ENCODE measurements around the gene ALG13.
"Not testable (repeated sequence)": the region's sequence is repeated elsewhere in the genome, so short reads cannot be mapped to it uniquely, and the experiment has no call there.

ALG13 gene

GRCh38 chrX:111680988-111681779 lies at the start of gene ALG13:
TSS of gene ALG13 (plus strand) at chrX:111681170. CDS start at chrX:111681219, 49 bp downstream.
- TF ChIP-seq CTCF (conservative IDR thresholded peaks at IDR 0.05) = peak; percentile 64

GRCh38 chrX:111634823-111635729 lies 45.9 kb upstream of the ALG13 start:
- TF ChIP-seq CTCF (conservative IDR thresholded peaks at IDR 0.05) = no peak
- no peak overlapping the region for H3K27ac ChIP-seq

More at GRCh38 chrX:111680988-111681779, at the start of gene ALG13:
- H3K27ac ChIP-seq = peak within 1 kb of the TSS; percentile 80

GRCh38 chrX:111641969-111642368 lies 39.0 kb upstream of the ALG13 start:
- no peak overlapping the region for H3K27ac ChIP-seq
- TF ChIP-seq CTCF (conservative IDR thresholded peaks at IDR 0.05) = no peak

GRCh38 chrX:111645165-111645564 lies 35.8 kb upstream of the ALG13 start:
- H3K27ac ChIP-seq = not testable (repeated sequence)

- no peak overlapping the region for H3K27ac ChIP-seq
- no peak for TF ChIP-seq CTCF (conservative IDR thresholded peaks at IDR 0.05)
Observed at GRCh38 chrX:111645607-111646006, 35.4 kb upstream of the ALG13 start.

- TF ChIP-seq CTCF (conservative IDR thresholded peaks at IDR 0.05) = no peak
- H3K27ac ChIP-seq = no peak overlapping the region
Observed at GRCh38 chrX:111646515-111646914, 34.5 kb upstream of the ALG13 start.

GRCh38 chrX:111648802-111649201 lies 32.2 kb upstream of the ALG13 start:
- no peak for TF ChIP-seq CTCF (conservative IDR thresholded peaks at IDR 0.05)
- no peak overlapping the region for H3K27ac ChIP-seq

Measured in VCaP (cell line).